ENCODE measurements around the gene SH3TC1.

The SH3TC1 gene

GRCh38 chr4:8163436-8164193 lies 35.5 kb upstream of the SH3TC1 start:
- H3K4me3 ChIP-seq (ENCODE audit: low read depth, low read length) = no peak overlapping the region

GRCh38 chr4:8164194-8164565 lies 34.9 kb upstream of the SH3TC1 start:
- no peak overlapping the region for H3K4me3 ChIP-seq (ENCODE audit: low read depth, low read length)

GRCh38 chr4:8164687-8165086 lies 34.4 kb upstream of the SH3TC1 start:
- H3K4me3 ChIP-seq (ENCODE audit: low read depth, low read length) = no peak overlapping the region

GRCh38 chr4:8165374-8165896 lies 33.7 kb upstream of the SH3TC1 start:
- H3K4me3 ChIP-seq (ENCODE audit: low read depth, low read length) = no peak overlapping the region

GRCh38 chr4:8167291-8167690 lies 31.8 kb upstream of the SH3TC1 start:
- no peak overlapping the region for H3K4me3 ChIP-seq (ENCODE audit: low read depth, low read length)

- no peak overlapping the region for H3K4me3 ChIP-seq (ENCODE audit: low read depth, low read length)
Measured at GRCh38 chr4:8167815-8168214, 31.3 kb upstream of the SH3TC1 start.

GRCh38 chr4:8168232-8168631 lies 30.9 kb upstream of the SH3TC1 start:
- no peak overlapping the region for H3K4me3 ChIP-seq (ENCODE audit: low read depth, low read length)

- H3K4me3 ChIP-seq (ENCODE audit: low read depth, low read length) = no peak overlapping the region
Measured at GRCh38 chr4:8168832-8169598, 30.1 kb upstream of the SH3TC1 start.

- no peak overlapping the region for H3K4me3 ChIP-seq (ENCODE audit: low read depth, low read length)
Measured at GRCh38 chr4:8169763-8170162, 29.3 kb upstream of the SH3TC1 start.

- H3K4me3 ChIP-seq (ENCODE audit: low read depth, low read length) = no peak overlapping the region
Measured at GRCh38 chr4:8170341-8170740, 28.7 kb upstream of the SH3TC1 start.

GRCh38 chr4:8171266-8171665 lies 27.8 kb upstream of the SH3TC1 start:
- H3K4me3 ChIP-seq (ENCODE audit: low read depth, low read length) = no peak overlapping the region

- H3K4me3 ChIP-seq (ENCODE audit: low read depth, low read length) = no peak overlapping the region
Measured at GRCh38 chr4:8171984-8172924, 26.8 kb upstream of the SH3TC1 start.

GRCh38 chr4:8173492-8174242 lies 25.4 kb upstream of the SH3TC1 start:
- no peak overlapping the region for H3K4me3 ChIP-seq (ENCODE audit: low read depth, low read length)

GRCh38 chr4:8174970-8175369 lies 24.1 kb upstream of the SH3TC1 start:
- no peak overlapping the region for H3K4me3 ChIP-seq (ENCODE audit: low read depth, low read length)

GRCh38 chr4:8175686-8176085 lies 23.4 kb upstream of the SH3TC1 start:
- no peak overlapping the region for H3K4me3 ChIP-seq (ENCODE audit: low read depth, low read length)

GRCh38 chr4:8176547-8177399 lies 22.3 kb upstream of the SH3TC1 start:
- H3K4me3 ChIP-seq (ENCODE audit: low read depth, low read length) = no peak overlapping the region

GRCh38 chr4:8177552-8177951 lies 21.5 kb upstream of the SH3TC1 start:
- no peak overlapping the region for H3K4me3 ChIP-seq (ENCODE audit: low read depth, low read length)

- H3K4me3 ChIP-seq (ENCODE audit: low read depth, low read length) = no peak overlapping the region
Measured at GRCh38 chr4:8177956-8178355, 21.1 kb upstream of the SH3TC1 start.

- H3K4me3 ChIP-seq (ENCODE audit: low read depth, low read length) = no peak overlapping the region
Measured at GRCh38 chr4:8179074-8179473, 20.0 kb upstream of the SH3TC1 start.
